Mucosa of stomach (tissue), 1 donor: ENCODE measurements around the gene FBXL16.
"Not testable (repeated sequence)": the region's sequence is repeated elsewhere in the genome, so short reads cannot be mapped to it uniquely, and the experiment has no call there.

ENCODE experiments used
- H3K27me3 ChIP-seq: one replicate; pipeline ENCODE4 v1.7.0; 2013; ENCODE audit warnings: mild to moderate bottlenecking, low read length; ENCODE audit not compliant: control insufficient read depth, insufficient read depth
- H3K36me3 ChIP-seq: one replicate; pipeline ENCODE4 v1.7.0; 2013; ENCODE audit warnings: low read length; ENCODE audit not compliant: control insufficient read depth, insufficient read depth
- H3K4me1 ChIP-seq: one replicate; pipeline ENCODE4 v1.7.0; 2013; ENCODE audit warnings: mild to moderate bottlenecking, low read length; ENCODE audit not compliant: control insufficient read depth, insufficient read depth
- H3K4me3 ChIP-seq: one replicate; pipeline ENCODE4 v1.7.0; 2013; ENCODE audit warnings: low read length
- H3K9ac ChIP-seq: one replicate; pipeline ENCODE4 v1.7.0; 2013; ENCODE audit warnings: mild to moderate bottlenecking, low read length, moderate library complexity
- H3K9me3 ChIP-seq: one replicate; pipeline ENCODE4 v1.7.0; 2013; ENCODE audit warnings: mild to moderate bottlenecking, low read length, moderate library complexity; ENCODE audit not compliant: control insufficient read depth
- donor health status: Pancreatic carcinoma.

The FBXL16 gene

GRCh38 chr16:698911-699671, 6.5 kb downstream of the FBXL16 start:
- H3K4me1 ChIP-seq = peaks cover 16% of the 10 kb centered on the region
- no peak overlapping the region for H3K4me3 ChIP-seq
- no peaks in the 10 kb centered on the region for H3K9me3 ChIP-seq
- H3K27me3 ChIP-seq = peaks cover 71% of the 10 kb centered on the region
- H3K9ac ChIP-seq = no peak overlapping the region
- H3K36me3 ChIP-seq = no peaks in the 10 kb centered on the region

DNA sequence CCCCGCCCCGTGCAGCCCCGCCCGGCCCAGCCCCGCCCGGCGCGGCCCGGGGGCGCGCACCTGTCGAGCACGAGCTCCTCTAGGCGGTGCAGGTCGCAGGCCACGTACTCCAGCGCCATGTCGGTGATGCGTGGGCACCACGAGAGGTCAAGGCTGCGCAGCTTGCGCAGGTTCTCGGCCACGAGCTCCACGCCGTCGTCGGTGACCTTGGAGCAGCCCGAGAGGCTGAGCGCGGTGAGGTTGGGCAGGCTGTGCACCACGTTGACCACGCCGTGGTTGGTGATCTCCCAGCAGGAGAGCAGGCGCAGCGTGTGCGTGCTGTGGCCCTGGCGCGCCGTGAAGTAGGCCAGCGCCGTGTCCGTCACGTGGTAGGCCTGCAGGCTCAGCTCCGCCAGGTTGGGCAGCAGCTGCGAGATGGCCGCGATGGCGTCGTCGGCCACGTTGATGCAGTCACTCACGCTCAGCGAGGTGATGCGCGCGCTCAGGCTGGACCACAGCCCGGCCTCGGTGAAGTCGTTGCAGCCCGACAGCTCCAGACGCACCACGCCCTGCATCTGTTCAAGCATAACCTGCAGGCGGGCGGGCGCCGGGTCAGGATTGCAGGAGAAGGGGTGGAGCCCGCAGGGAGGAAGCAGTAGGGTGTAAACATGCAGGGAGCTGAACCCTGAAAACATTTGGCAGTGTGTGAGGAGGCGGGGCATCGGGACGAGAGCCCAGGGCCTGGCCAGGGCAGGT, 10.1 kb downstream of the FBXL16 start:
- Histone ChIP-seq H3K27me3 (peaks cover 59% of the 10 kb centered on the region), H3K4me3 (no peak overlapping the region), H3K9ac (no peak overlapping the region), H3K36me3 (no peaks in the 10 kb centered on the region), H3K4me1 (peaks cover 19% of the 10 kb centered on the region), H3K9me3 (no peaks in the 10 kb centered on the region)

GRCh38 chr16:694863-695354, 10.7 kb downstream of the FBXL16 start:
- Histone ChIP-seq H3K36me3 (no peaks in the 10 kb centered on the region), H3K4me3 (no peak overlapping the region), H3K4me1 (peaks cover 22% of the 10 kb centered on the region), H3K9ac (no peak overlapping the region), H3K9me3 (no peaks in the 10 kb centered on the region), H3K27me3 (peaks cover 53% of the 10 kb centered on the region)

- no peaks in the 10 kb centered on the region for H3K36me3 ChIP-seq
- H3K9me3 ChIP-seq = no peaks in the 10 kb centered on the region
- H3K4me3 ChIP-seq = no peak overlapping the region
- peaks cover 28% of the 10 kb centered on the region for H3K4me1 ChIP-seq
- no peak overlapping the region for H3K9ac ChIP-seq
- peaks cover 47% of the 10 kb centered on the region for H3K27me3 ChIP-seq
These were observed 11.3 kb downstream of the FBXL16 start for GRCh38 chr16:694187-694862.

- H3K9me3 ChIP-seq = no peaks in the 10 kb centered on the region
- no peak overlapping the region for H3K9ac ChIP-seq
- no peak overlapping the region for H3K4me3 ChIP-seq
- H3K36me3 ChIP-seq = no peaks in the 10 kb centered on the region
- peaks cover 33% of the 10 kb centered on the region for H3K4me1 ChIP-seq
- H3K27me3 ChIP-seq = peaks cover 42% of the 10 kb centered on the region
These were observed 11.8 kb downstream of the FBXL16 start for GRCh38 chr16:693766-694165.

DNA sequence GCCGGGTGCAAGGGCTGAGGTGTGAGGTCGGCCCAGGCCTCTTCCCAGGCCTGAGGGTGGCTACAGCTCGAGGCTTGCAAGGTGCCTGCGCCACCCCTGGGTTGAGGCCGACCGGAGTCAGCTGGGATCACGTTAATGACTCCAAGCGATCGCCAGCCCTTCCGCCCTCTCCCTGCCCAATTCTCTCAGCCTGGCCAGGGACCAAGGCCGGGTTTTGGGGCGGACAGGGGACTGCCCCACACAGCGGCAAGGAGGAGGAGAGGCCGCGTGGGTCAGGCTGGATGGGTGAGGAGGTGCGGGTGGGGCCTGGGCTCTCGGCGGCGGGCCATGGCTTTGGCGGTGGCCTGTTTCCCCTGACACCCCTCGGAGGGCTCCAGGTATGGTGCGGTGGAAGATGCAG, 12.2 kb downstream of the FBXL16 start:
- Histone ChIP-seq H3K4me3 (no peak overlapping the region), H3K4me1 (peaks cover 33% of the 10 kb centered on the region), H3K27me3 (peaks cover 42% of the 10 kb centered on the region), H3K36me3 (no peaks in the 10 kb centered on the region), H3K9me3 (no peaks in the 10 kb centered on the region), H3K9ac (no peak overlapping the region)

DNA sequence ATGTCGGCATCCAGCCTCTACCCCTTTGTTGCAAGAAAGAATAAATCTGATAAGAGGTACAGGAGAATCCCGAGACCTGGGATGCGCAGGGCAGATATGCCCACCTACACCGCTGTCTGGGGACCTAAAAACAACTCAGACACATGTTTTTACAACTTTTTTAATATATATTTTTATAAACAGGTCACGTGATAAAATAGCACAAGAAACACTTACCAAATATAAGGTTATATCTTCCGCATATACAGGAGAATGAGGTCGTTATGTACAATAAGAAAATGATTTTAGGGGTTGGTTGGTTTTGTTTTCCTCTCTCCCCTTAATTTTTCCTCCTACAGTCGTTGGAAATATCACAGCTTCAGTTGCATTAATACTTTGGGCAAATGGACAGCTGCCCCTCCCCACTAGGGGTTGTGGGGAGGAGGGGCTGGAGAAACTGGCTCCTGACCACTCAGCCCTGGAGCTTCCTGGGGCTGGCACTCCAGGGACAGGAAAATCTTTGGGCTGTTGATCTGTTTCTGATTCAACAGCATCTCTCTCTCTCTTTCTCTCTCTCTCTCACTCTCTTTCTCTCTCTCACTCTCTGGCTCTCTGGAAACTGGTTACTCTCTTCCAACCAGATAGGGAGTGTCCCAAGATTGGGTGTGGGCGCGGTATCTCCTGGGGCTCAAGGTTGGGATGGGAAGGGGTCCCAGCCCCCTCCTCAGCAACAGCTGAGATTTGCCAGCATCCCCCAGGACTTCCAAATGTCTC, 13.1 kb downstream of the FBXL16 start:
- peaks cover 33% of the 10 kb centered on the region for H3K4me1 ChIP-seq
- H3K27me3 ChIP-seq = peaks cover 42% of the 10 kb centered on the region
- H3K36me3 ChIP-seq = no peaks in the 10 kb centered on the region
- H3K9me3 ChIP-seq = no peaks in the 10 kb centered on the region
- no peak overlapping the region for H3K9ac ChIP-seq
- no peak overlapping the region for H3K4me3 ChIP-seq

DNA sequence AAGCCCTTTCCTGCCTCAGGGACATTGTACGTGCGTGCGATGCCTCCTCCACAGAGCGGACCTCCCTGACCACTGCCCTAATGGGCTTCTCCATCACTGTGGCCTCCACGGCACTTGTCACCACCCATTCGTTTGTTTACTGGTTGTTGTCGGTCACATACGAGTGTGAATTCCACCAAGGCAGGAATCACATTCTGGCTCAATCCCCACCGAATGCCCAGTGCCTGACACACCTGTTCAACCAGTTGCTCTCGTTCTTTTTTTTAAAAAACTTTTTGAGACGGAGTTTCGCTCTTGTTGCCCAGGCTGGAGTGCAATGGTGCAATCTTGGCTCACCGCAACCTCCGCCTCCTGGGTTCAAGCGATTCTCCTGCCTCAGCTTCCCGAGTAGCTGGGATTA, 14.4 kb downstream of the FBXL16 start:
- not testable (repeated sequence) for H3K9ac ChIP-seq, H3K4me3 ChIP-seq, H3K9me3 ChIP-seq, H3K36me3 ChIP-seq
- Histone ChIP-seq H3K27me3 (peaks cover 40% of the 10 kb centered on the region), H3K4me1 (peaks cover 33% of the 10 kb centered on the region)

- Histone ChIP-seq H3K27me3 (peaks cover 25% of the 10 kb centered on the region), H3K36me3 (no peaks in the 10 kb centered on the region), H3K9ac (peak overlapping the region; percentile 89), H3K4me1 (peaks cover 24% of the 10 kb centered on the region), H3K4me3 (peak overlapping the region; percentile 48), H3K9me3 (no peaks in the 10 kb centered on the region)
These were observed 16.3 kb downstream of the FBXL16 start for GRCh38 chr16:689175-689897.

DNA sequence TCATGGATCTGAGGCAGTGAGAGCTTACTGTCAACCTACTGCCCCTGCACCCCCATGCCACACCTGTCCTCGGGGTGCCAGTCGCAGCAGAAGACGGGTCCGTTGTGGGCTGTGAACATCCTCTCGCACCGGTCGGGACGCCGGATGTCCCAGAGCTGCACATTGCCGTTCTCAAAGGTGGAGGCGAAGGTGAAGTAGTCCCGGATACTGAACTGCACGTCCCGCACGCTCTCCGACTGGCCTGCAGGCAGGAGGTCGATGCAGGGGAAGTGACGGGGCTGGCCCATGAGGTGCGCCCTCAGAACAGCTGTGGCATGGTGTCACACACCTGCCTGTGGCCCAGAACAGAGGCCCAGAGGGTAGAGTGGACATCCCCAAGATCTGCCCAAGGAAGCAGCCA, 18.1 kb downstream of the FBXL16 start:
- no peaks in the 10 kb centered on the region for H3K9me3 ChIP-seq
- peaks cover 32% of the 10 kb centered on the region for H3K4me1 ChIP-seq
- peaks cover 6% of the 10 kb centered on the region for H3K27me3 ChIP-seq
- H3K4me3 ChIP-seq = no peak overlapping the region
- H3K36me3 ChIP-seq = peaks cover 7% of the 10 kb centered on the region
- H3K9ac ChIP-seq = no peak overlapping the region
